Measurements from ENCODE around the gene EIF2B5. TPM values are rescaled to one million over a fixed set of nuclear protein-coding genes. Genes with fewer than 3 reads are reported as not detected.
A peak's percentile ranks its signal among the peaks of the same experiment; 100 is the strongest.

EIF2B5 gene
- total and polyA plus RNA-seq, 9 of the 15 experiments (the other 6 are each of a cell fraction or from before 2014, with no cell fraction given): 19.1 to 92.4 (median 74.0) TPM

GRCh38 chr3:184171562-184171961 lies 36.4 kb downstream of the EIF2B5 start (continued):
- no peak for TF ChIP-seq FOXJ2 (tag; IDR thresholded peaks at IDR 0.05)
- TF ChIP-seq L3MBTL2 (IDR thresholded peaks at IDR 0.05): no peak
- no peak for TF ChIP-seq RERE (CRISPR knock-in tag; IDR thresholded peaks at IDR 0.05; ENCODE audit: borderline replicate concordance)
- 0 out of 2 replicates have a peak, but pooled peaks have one; percentile 26 for TF ChIP-seq POLR2AphosphoS5 (IDR thresholded peaks at IDR 0.05; ENCODE audit: control insufficient read depth, insufficient read depth, low read depth, low read length)
- TF ChIP-seq TAF9B (IDR thresholded peaks at IDR 0.05; ENCODE audit: partially characterized antibody): no peak
- TF ChIP-seq ZNF77 (CRISPR knock-in tag; IDR thresholded peaks at IDR 0.05): no peak
- TF ChIP-seq ELF2 (CRISPR knock-in tag; IDR thresholded peaks at IDR 0.05): no peak
- TF ChIP-seq NELFE (IDR thresholded peaks at IDR 0.05; ENCODE audit: insufficient read depth, insufficient read length): no peak
- TF ChIP-seq SMARCA4 (IDR thresholded peaks at IDR 0.05): 0 out of 2 replicates have a peak, but pooled peaks have one; percentile 22
- TF ChIP-seq CTCF (IDR thresholded peaks at IDR 0.05 in 2 of 3, conservative IDR thresholded peaks at IDR 0.05 in 1 of 3; ENCODE audit: insufficient read depth in 2 of 3, low read depth in 1 of 3, low read length in 3 of 3): no peak
- no peak for TF ChIP-seq NCOA2 (IDR thresholded peaks at IDR 0.05; ENCODE audit: partially characterized antibody in 2 of 2)
- TF ChIP-seq ZNF668 (CRISPR knock-in tag; IDR thresholded peaks at IDR 0.05): no peak
- TF ChIP-seq THRA (IDR thresholded peaks at IDR 0.05): no peak
- peak; percentile 50 for TF ChIP-seq CBFA2T2 (conservative IDR thresholded peaks at IDR 0.05)
- TF ChIP-seq PRMT5 (CRISPR knock-in tag; IDR thresholded peaks at IDR 0.05): no peak
- TF ChIP-seq RAD21 (CRISPR knock-in tag; conservative IDR thresholded peaks at IDR 0.05 in 1 of 2, IDR thresholded peaks at IDR 0.05 in 1 of 2): no peak
- TF ChIP-seq ZNF639 (CRISPR knock-in tag; conservative IDR thresholded peaks at IDR 0.05 in 1 of 2, IDR thresholded peaks at IDR 0.05 in 1 of 2): no peak
- peak; percentile 42; the same call in 1 of the 2 replicates for TF ChIP-seq DPF2 (IDR thresholded peaks at IDR 0.05)
- no peak for TF ChIP-seq ZNF778 (CRISPR knock-in tag; IDR thresholded peaks at IDR 0.05)
